ENCODE data around the gene YY2. TPM values are rescaled to one million over a fixed set of nuclear protein-coding genes. Genes with fewer than 3 reads are reported as not detected.
"Not testable (repeated sequence)": the region's sequence is repeated elsewhere in the genome, so short reads cannot be mapped to it uniquely, and the experiment has no call there.

YY2 gene
- total RNA-seq (2014; rRNA removed; shearing (Covaris generic); ENCODE audit: low replicate concordance): 0.62 and 0.69 TPM in 2 replicates

- no peak for DNase-seq
- Histone ChIP-seq H3K9me3 (no peaks in the 10 kb centered on the region), H3K27me3 (no peaks in the 10 kb centered on the region), H3K36me3 (peaks cover 20% of the 10 kb centered on the region), H3K4me3 (no peak within 1 kb of the TSS)
These were observed at the start of gene YY2 for GRCh38 chrX:21855937-21856415. YY2 (plus strand) TSS chrX:21855987; CDS start chrX:21856485, 498 bp downstream.

- no peaks in the 10 kb centered on the region for H3K9me3 ChIP-seq
- no peak for DNase-seq
- H3K27me3 ChIP-seq: no peaks in the 10 kb centered on the region
- no peak overlapping the region for H3K4me3 ChIP-seq
- H3K36me3 ChIP-seq: no peaks in the 10 kb centered on the region
These were observed 49.1 kb upstream of the YY2 start for GRCh38 chrX:21806691-21807090.

GRCh38 chrX:21811832-21812231, 44.0 kb upstream of the YY2 start:
- no peaks in the 10 kb centered on the region for H3K36me3 ChIP-seq

GRCh38 chrX:21812628-21813027, 43.2 kb upstream of the YY2 start:
- no peaks in the 10 kb centered on the region for H3K9me3 ChIP-seq
- DNase-seq: no peak
- no peaks in the 10 kb centered on the region for H3K27me3 ChIP-seq
- H3K4me3 ChIP-seq: no peak overlapping the region
- H3K36me3 ChIP-seq: no peaks in the 10 kb centered on the region

More at GRCh38 chrX:21811832-21812231, 44.0 kb upstream of the YY2 start:
- H3K27me3 ChIP-seq: no peaks in the 10 kb centered on the region
- H3K4me3 ChIP-seq: no peak overlapping the region
- no peak for DNase-seq
- H3K9me3 ChIP-seq: no peaks in the 10 kb centered on the region

- H3K36me3 ChIP-seq: no peaks in the 10 kb centered on the region
- H3K27me3 ChIP-seq: no peaks in the 10 kb centered on the region
- DNase-seq: no peak
- H3K9me3 ChIP-seq: no peaks in the 10 kb centered on the region
- no peak overlapping the region for H3K4me3 ChIP-seq
These were observed 42.0 kb upstream of the YY2 start for GRCh38 chrX:21813612-21814368.

GRCh38 chrX:21816136-21816535, 39.7 kb upstream of the YY2 start:
- no peaks in the 10 kb centered on the region for H3K9me3 ChIP-seq
- H3K36me3 ChIP-seq: no peaks in the 10 kb centered on the region
- H3K4me3 ChIP-seq: no peak overlapping the region
- DNase-seq: no peak
- H3K27me3 ChIP-seq: no peaks in the 10 kb centered on the region

GRCh38 chrX:21820170-21820569, 35.6 kb upstream of the YY2 start:
- DNase-seq, H3K4me3 ChIP-seq, H3K36me3 ChIP-seq, H3K9me3 ChIP-seq, H3K27me3 ChIP-seq: not testable (repeated sequence)

GRCh38 chrX:21821875-21822274, 33.9 kb upstream of the YY2 start:
- Histone ChIP-seq H3K9me3 (no peaks in the 10 kb centered on the region), H3K4me3 (no peak overlapping the region), H3K27me3 (no peaks in the 10 kb centered on the region), H3K36me3 (no peaks in the 10 kb centered on the region)
- no peak for DNase-seq

GRCh38 chrX:21831496-21831895, 24.3 kb upstream of the YY2 start:
- no peak for DNase-seq
- Histone ChIP-seq H3K4me3 (no peak overlapping the region), H3K36me3 (no peaks in the 10 kb centered on the region), H3K27me3 (no peaks in the 10 kb centered on the region), H3K9me3 (no peaks in the 10 kb centered on the region)

- H3K4me3 ChIP-seq: no peak overlapping the region
- H3K36me3 ChIP-seq: no peaks in the 10 kb centered on the region
- H3K27me3 ChIP-seq: no peaks in the 10 kb centered on the region
- no peak for DNase-seq
- no peaks in the 10 kb centered on the region for H3K9me3 ChIP-seq
These were observed 18.7 kb upstream of the YY2 start for GRCh38 chrX:21837056-21837455.

GRCh38 chrX:21838937-21839333, 16.9 kb upstream of the YY2 start:
- Histone ChIP-seq H3K27me3 (no peaks in the 10 kb centered on the region), H3K36me3 (peaks cover 6% of the 10 kb centered on the region; the same call in 1 of the 2 replicates), H3K9me3 (no peaks in the 10 kb centered on the region), H3K4me3 (peak overlapping the region; percentile 69)
- no peak for DNase-seq

- H3K4me3 ChIP-seq: peak within 1 kb of the TSS; percentile 69
- no peaks in the 10 kb centered on the region for H3K9me3 ChIP-seq
- H3K36me3 ChIP-seq: peaks cover 6% of the 10 kb centered on the region
- no peaks in the 10 kb centered on the region for H3K27me3 ChIP-seq
- DNase-seq: peak; percentile 88
These were observed 16.2 kb upstream of the YY2 start, which contains the start of gene MBTPS2 for GRCh38 chrX:21839334-21840192. MBTPS2 (plus strand) TSS chrX:21839617; CDS start chrX:21839735, 118 bp downstream.

- no peak for DNase-seq
These were observed 15.6 kb upstream of the YY2 start for GRCh38 chrX:21840193-21840545.

GRCh38 chrX:21843179-21843578, 12.6 kb upstream of the YY2 start:
- Histone ChIP-seq H3K27me3 (no peaks in the 10 kb centered on the region), H3K9me3 (no peaks in the 10 kb centered on the region), H3K4me3 (no peak overlapping the region), H3K36me3 (peaks cover 18% of the 10 kb centered on the region)
- DNase-seq: no peak

More at GRCh38 chrX:21840193-21840545, 15.6 kb upstream of the YY2 start:
- H3K27me3 ChIP-seq: no peaks in the 10 kb centered on the region
- H3K36me3 ChIP-seq: peaks cover 10% of the 10 kb centered on the region
- H3K4me3 ChIP-seq: peak overlapping the region; percentile 69
- no peaks in the 10 kb centered on the region for H3K9me3 ChIP-seq

- Histone ChIP-seq H3K4me3 (no peak overlapping the region), H3K27me3 (no peaks in the 10 kb centered on the region), H3K36me3 (peaks cover 18% of the 10 kb centered on the region), H3K9me3 (no peaks in the 10 kb centered on the region)
- no peak for DNase-seq
These were observed 10.7 kb upstream of the YY2 start for GRCh38 chrX:21845096-21845495.

GRCh38 chrX:21847342-21847741, 8.4 kb upstream of the YY2 start:
- no peaks in the 10 kb centered on the region for H3K27me3 ChIP-seq
- no peak overlapping the region for H3K4me3 ChIP-seq
- no peaks in the 10 kb centered on the region for H3K9me3 ChIP-seq
- DNase-seq: no peak
- H3K36me3 ChIP-seq: peaks cover 24% of the 10 kb centered on the region

GRCh38 chrX:21853578-21853977, 2.2 kb upstream of the YY2 start:
- Histone ChIP-seq H3K4me3 (no peak overlapping the region), H3K27me3 (no peaks in the 10 kb centered on the region), H3K36me3 (peaks cover 23% of the 10 kb centered on the region), H3K9me3 (no peaks in the 10 kb centered on the region)
- DNase-seq: no peak

Measured in MG63 (cell line).